ENCODE measurements around the gene OSCP1.
A peak's percentile ranks its signal among the peaks of the same experiment; 100 is the strongest.

Gene OSCP1

GRCh38 chr1:36443297-36443696, 7.0 kb downstream of the OSCP1 start:
- no peak for DNase-seq

DNA sequence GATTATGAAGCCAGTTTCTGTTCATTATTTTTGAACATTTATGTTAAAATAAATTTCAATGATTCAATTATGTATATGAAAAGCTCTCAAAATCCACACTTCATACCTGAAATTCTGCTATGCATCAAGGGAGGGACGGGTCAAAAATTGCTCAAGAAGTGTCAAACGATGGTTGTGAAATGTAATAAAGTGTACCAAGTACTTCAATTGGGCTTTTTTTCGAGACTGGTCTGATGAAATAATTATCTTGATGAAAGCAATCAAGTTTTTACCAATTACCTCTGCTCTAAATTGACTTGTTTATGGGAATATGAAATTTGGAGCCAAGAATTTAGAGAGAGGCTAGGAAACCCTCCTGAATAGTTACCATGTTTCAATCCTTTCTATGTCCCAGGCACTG, 7.9 kb downstream of the OSCP1 start:
- DNase-seq = no peak

DNA sequence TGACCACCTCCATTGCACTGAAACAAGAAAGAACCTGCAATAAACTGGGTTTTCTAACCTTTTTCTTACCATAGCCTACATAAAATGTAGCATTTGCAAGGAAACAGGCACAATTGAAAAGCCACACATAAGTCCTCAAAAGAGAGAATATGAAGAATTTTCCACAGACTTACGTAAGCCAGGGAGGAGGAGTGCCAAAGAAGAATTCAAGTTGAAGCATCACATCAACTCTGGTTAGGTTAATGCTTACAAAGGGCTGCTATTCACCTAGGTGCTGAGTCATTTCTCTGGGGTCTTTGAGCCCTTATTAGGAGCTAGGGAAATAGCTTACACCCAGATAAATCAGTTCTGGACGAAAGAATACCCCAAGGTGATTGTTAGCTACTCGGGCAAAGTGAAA, 9.6 kb downstream of the OSCP1 start:
- no peak for DNase-seq

GRCh38 chr1:36440044-36440443, 10.2 kb downstream of the OSCP1 start:
- DNase-seq = no peak

DNA sequence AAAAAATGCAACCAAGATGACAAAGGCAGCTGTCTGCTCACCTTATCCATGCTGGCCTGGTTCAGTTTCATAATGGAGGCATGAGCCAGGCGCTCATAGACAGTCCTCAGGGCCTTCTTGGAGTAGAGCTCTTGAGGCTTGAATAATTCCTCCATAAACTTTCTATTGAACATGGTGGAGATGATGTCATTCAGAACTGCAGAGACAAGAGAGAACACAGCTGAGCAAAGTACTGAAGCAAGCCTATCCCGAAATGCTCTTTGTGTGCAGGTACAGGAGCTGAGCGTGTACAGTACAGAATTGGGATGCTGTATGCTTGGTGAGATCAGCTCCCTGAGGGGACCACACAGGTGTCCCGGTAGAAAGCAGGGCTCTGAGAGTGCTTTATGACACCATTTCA, 11.5 kb downstream of the OSCP1 start:
- DNase-seq = no peak

DNA sequence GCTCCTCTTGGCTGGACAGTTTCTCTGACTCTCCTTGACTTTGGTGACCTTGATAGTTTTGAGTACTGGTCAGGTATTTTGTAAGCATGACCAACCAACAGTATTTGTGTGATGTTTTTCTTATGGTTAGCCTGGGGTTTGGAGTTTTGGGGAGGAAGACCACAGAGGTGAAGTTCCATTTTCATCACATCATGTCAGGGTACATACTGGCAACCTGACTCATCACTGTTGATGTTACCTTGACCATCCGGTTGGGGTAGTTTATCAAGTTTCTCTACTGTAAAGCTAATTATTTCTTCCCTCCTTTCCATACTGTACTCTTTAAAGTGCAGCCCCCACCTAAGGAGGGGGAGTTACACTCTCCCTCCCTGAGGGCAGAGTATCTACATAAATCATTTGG, 13.4 kb downstream of the OSCP1 start:
- DNase-seq = no peak

GRCh38 chr1:36433102-36433501, 17.1 kb downstream of the OSCP1 start:
- no peak for DNase-seq

DNA sequence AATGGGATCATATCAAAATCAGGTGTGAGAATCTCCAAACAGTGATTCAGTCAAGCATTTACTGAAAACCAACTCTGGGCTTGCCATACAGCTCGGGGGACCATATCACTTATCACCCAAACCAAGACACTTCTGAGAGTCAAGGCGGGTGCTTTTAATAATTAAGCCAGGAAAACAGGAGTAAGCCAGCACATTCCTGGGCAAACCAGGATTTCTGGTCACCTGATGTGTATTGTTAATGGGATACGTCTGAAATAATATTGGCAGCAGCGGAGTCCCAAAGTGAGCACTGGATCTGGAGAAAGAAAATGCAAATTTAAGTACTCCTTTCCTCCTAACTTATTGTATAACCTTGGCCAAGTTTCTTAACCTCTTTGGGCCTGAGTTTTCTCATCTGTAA, 17.6 kb downstream of the OSCP1 start:
- DNase-seq = no peak

- DNase-seq = no peak
These were observed 24.5 kb downstream of the OSCP1 start for GRCh38 chr1:36425791-36426190.

DNA sequence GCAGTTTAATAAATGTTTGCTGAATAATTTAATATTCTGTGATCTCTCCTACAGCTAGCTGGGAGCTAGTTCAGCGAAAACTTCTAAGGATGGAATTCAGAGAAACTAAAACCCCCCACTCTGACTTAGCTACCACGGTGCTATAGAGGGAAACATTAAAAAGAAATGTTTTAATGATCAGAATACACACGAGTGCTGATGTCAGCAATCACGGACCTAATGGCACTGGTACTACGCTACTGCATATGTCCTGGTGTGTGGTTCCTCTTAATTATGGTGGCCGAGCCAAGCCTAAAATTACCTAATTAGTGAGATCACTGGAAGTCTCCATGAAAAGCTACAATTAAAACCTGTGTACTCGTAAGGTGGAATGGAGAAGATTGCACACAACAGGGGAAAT, 28.6 kb downstream of the OSCP1 start:
- no peak for DNase-seq

DNA sequence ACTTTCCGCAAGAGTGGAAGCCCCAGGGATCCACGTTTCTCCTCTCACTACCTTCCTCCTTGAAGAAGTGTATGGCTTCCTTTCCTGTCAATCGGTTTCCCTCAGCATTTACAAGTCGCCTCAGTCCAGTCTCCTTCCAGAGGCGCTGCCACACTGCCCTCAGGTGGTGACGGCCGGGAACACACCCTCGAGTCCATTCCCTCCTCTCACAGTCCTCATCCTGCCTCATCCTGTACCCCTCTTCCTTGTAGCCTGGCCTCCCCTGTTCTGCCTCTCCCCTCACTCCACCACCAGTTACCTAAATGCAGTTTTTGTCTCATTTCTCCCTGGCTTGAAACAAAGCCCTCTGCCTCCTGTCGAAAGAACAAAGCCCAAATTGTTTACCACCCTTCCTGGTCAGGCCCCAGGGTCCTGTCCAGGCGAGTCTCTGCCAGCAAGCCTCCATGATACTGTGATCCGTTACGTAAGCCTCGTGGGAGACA, 29.4 kb downstream of the OSCP1 start:
- DNase-seq = peak; percentile 63 to 83

DNA sequence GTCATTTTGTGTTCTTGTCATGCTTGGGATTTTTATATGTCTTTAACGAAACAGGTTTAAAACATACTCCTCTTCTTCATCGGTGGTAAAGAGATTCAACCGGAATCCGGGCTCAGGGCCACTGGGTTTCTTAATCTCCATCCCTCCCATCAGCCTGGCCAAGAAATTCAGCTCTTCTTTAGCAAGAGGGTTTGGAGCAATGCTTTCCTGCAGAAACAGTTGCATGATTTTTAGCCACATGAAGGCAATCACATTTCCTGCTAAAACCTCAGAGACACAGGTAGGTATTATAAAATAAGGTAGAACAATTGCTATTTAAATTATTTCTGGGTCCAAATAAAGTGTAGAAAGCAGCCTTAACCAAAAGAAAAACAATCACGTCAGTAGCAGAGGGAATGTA, 29.8 kb downstream of the OSCP1 start:
- DNase-seq = no peak

GRCh38 chr1:36419569-36419968, 30.7 kb downstream of the OSCP1 start:
- DNase-seq = no peak

- DNase-seq = no peak
These were observed 31.1 kb downstream of the OSCP1 start for GRCh38 chr1:36419140-36419539.

- DNase-seq = no peak
These were observed 32.3 kb downstream of the OSCP1 start for GRCh38 chr1:36417931-36418330.

- no peak for DNase-seq
These were observed 34.5 kb downstream of the OSCP1 start for GRCh38 chr1:36415661-36416326.

GRCh38 chr1:36414384-36414783, 35.9 kb downstream of the OSCP1 start:
- no peak for DNase-seq

- DNase-seq = no peak
These were observed 38.3 kb downstream of the OSCP1 start for GRCh38 chr1:36411674-36412648.

GRCh38 chr1:36408479-36408878, 41.8 kb downstream of the OSCP1 start:
- DNase-seq = no peak

DNA sequence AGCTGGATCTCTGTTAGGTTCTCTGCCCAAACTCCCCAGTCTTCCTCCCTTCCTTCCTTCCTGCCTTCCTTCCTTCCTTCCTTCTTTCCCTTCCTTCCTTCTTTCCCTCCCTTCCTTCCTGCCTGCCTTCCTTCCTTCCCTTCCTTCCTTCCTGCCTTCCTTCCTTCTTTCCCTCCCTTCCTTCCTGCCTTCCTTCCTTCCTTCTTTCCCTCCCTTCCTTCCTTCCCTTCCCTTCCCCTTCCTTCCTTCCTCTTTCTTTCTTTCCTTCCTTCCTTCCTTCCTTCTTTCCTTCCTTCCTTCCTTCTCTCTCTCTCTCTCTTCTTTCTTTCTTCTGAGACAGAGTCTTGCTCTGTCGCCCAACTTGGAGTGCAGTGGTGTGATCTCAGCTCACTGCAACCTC, 43.8 kb downstream of the OSCP1 start:
- no peak for DNase-seq

GRCh38 chr1:36402504-36402890, 47.8 kb downstream of the OSCP1 start:
- no peak for DNase-seq

DNA sequence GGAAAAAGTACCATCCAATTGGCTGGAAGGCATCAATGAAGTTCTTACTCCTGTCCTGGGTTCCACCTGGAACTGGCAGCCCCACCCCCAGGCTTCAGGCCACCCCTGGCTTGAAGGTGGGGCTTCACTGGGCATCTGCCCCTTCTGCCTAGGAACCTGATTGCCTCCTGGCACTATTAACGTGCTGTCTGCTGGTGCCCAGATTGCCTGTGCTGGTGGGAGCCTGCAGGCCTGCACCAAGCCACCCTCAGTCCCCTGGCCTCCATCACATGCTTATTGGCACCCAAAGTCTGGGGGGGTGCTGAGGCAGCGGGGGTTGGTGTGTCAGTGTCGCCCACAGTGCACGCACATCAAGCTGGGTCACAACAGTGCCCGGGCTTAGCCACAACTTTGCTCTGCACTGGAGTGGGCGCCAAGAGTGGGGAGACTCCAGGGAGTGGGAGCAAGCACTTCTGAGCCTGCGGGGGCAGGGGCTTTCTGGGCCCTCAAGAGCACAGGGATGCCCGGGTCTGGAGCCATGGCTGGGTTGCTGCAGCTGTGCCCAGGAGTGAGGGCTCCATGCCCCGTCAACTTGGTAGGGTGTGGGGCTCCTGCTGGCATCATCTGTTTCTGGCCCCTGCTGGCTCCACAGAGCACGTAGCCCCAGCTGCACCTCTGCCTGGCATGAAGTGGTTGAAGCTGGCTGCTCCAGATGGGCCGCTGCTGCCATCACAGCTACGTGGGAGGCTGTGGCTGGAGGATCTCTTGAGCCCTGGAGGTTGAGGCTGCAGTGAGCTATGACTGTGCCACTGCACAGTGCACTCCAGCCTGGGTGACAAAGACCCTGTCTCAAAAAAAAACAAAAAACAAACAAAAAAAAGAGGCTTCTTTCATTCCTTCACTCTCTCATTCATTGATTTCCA, 48.4 kb downstream of the OSCP1 start:
- DNase-seq = no peak

Data from bone marrow (tissue), 2 donors.